IMR-90 (cell line): ENCODE data around the gene TACC2. TPM values are rescaled to one million over a fixed set of nuclear protein-coding genes. Genes with fewer than 3 reads are reported as not detected.

Experiments used
- ATAC-seq: fragments of 200-7000 bp; cut with Tn5 transposase; 2 replicates; pipeline ENCODE4 v1.9.1; 2020; ENCODE audit warnings: low read depth, mild to moderate bottlenecking, moderate library complexity
- BruUV-seq: library from RNA; stranded (reverse); fragments of 400-500 nt; replicated peaks from 2 replicates; lab custom pipeline; 2021; lab: Mats Ljungman, UMichigan
- CTCF ChIA-PET: fragments of 300-600 bp; formaldehyde crosslinking; extraction: SDS; loops from one replicate; lab custom pipeline; 2021; ENCODE audit warnings: antibody characterized with exemption; lab: Yijun Ruan, JAX
- POLR2A ChIA-PET: fragments of 300-600 bp; sonication (Branson Sonifier 250); formaldehyde crosslinking; loops from one replicate; lab custom pipeline; 2022; ENCODE audit warnings: antibody characterized with exemption; ENCODE audit not compliant: unreplicated experiment; lab: Charles Lee
- DNase-seq: peaks from one replicate; pipeline ENCODE4 v3.0.0; 2013
- H2AFZ ChIP-seq: replicated peaks from 2 replicates; pipeline ENCODE3; 2013; ENCODE audit warnings: low read length, mild to moderate bottlenecking; ENCODE audit not compliant: poor library complexity
- H2AK5ac ChIP-seq: 2 replicates; pipeline ENCODE4 v1.6.1; 2013; ENCODE audit warnings: low read depth, low read length, inconsistent platforms
- H2AK9ac ChIP-seq: replicated peaks from 2 replicates; pipeline ENCODE3; 2013; ENCODE audit warnings: mild to moderate bottlenecking, low read depth, low read length, moderate library complexity; ENCODE audit not compliant: poor library complexity
- H2BK120ac ChIP-seq: 2 replicates; pipeline ENCODE4 v1.6.1; 2013; ENCODE audit warnings: low read depth, low read length, inconsistent platforms
- H2BK15ac ChIP-seq: 3 replicates; pipeline ENCODE4 v1.6.1; 2013; ENCODE audit warnings: low read depth, low read length, inconsistent platforms
- H2BK20ac ChIP-seq: 2 replicates; pipeline ENCODE4 v1.6.1; 2013; ENCODE audit warnings: low read depth, mild to moderate bottlenecking, inconsistent platforms, low read length, moderate library complexity
- H2BK5ac ChIP-seq: 2 replicates; pipeline ENCODE4 v1.6.1; 2013; ENCODE audit warnings: mild to moderate bottlenecking, low read depth, low read length, inconsistent platforms; ENCODE audit not compliant: poor library complexity, severe bottlenecking
- H3K14ac ChIP-seq: replicated peaks from 2 replicates; pipeline ENCODE4 v1.6.1; 2013; ENCODE audit warnings: low read depth, low read length, inconsistent platforms
- H3K18ac ChIP-seq: 2 replicates; pipeline ENCODE4 v1.6.1; 2013; ENCODE audit warnings: low read depth, low read length, control low read depth
- H3K23ac ChIP-seq: 2 replicates; pipeline ENCODE4 v1.6.1; 2013; ENCODE audit warnings: low read depth, low read length, inconsistent platforms
- H3K27ac ChIP-seq: 2 replicates; pipeline ENCODE4 v1.5.1; 2013; ENCODE audit warnings: mild to moderate bottlenecking, control low read depth, low read length; ENCODE audit not compliant: insufficient read depth
- H3K27me3 ChIP-seq: 2 replicates; pipeline ENCODE4 v1.6.1; 2013; ENCODE audit warnings: low read length; ENCODE audit not compliant: control insufficient read depth, insufficient read depth
- H3K36me3 ChIP-seq: 2 replicates; pipeline ENCODE4 v1.6.1; 2013; ENCODE audit warnings: low read length, mixed read lengths; ENCODE audit not compliant: control insufficient read depth, insufficient read depth
- H3K4ac ChIP-seq: 2 replicates; pipeline ENCODE4 v1.6.1; 2013; ENCODE audit warnings: low read depth, low read length, inconsistent platforms
- H3K4me1 ChIP-seq: 2 replicates; pipeline ENCODE4 v1.6.1; 2013; ENCODE audit warnings: low read length, mixed read lengths; ENCODE audit not compliant: control insufficient read depth, insufficient read depth
- H3K4me2 ChIP-seq: 2 replicates; pipeline ENCODE4 v1.6.1; 2013; ENCODE audit warnings: low read depth, mild to moderate bottlenecking, control low read depth, low read length, moderate library complexity
- H3K4me3 ChIP-seq: 2 replicates; pipeline ENCODE4 v1.5.1; 2013; ENCODE audit warnings: low read depth, mild to moderate bottlenecking, control low read depth, low read length, moderate library complexity; ENCODE audit not compliant: insufficient read depth
- H3K56ac ChIP-seq: 2 replicates; pipeline ENCODE4 v1.6.1; 2013; ENCODE audit warnings: low read length, inconsistent platforms; ENCODE audit not compliant: insufficient read depth; ENCODE audit errors: extremely low read depth
- H3K79me1 ChIP-seq, 2 experiments: 2 replicates each; pipeline ENCODE4 v1.6.1; 2013; ENCODE audit warnings: low read length in 2 of 2, inconsistent platforms in 1 of 2, low read depth in 1 of 2
- H3K9ac ChIP-seq: 2 replicates; pipeline ENCODE4 v1.6.1; 2013; ENCODE audit warnings: low read depth, low read length, control low read depth
- H3K9me1 ChIP-seq: 2 replicates; pipeline ENCODE4 v1.6.1; 2013; ENCODE audit warnings: low read length, inconsistent platforms; ENCODE audit not compliant: insufficient read depth
- H3K9me3 ChIP-seq: 2 replicates; pipeline ENCODE4 v1.6.1; 2013; ENCODE audit warnings: low read length; ENCODE audit not compliant: control insufficient read depth, insufficient read depth
- H4K20me1 ChIP-seq: 2 replicates; pipeline ENCODE4 v1.6.1; 2013; ENCODE audit warnings: low read length, inconsistent platforms; ENCODE audit not compliant: insufficient read depth
- H4K5ac ChIP-seq: 2 replicates; pipeline ENCODE4 v1.6.1; 2013; ENCODE audit warnings: mild to moderate bottlenecking, low read depth, low read length, control low read depth
- H4K8ac ChIP-seq, 2 experiments: 2 replicates each; pipeline ENCODE4 v1.6.1; 2013; ENCODE audit warnings: low read depth in 2 of 2, low read length in 2 of 2, control low read depth in 1 of 2, inconsistent platforms in 1 of 2
- H4K91ac ChIP-seq: 2 replicates; pipeline ENCODE4 v1.6.1; 2013; ENCODE audit warnings: low read depth, low read length, inconsistent platforms; ENCODE audit not compliant: insufficient read depth
- BHLHE40 ChIP-seq: fragments of 150-350 bp; IDR thresholded peaks from 2 replicates; pipeline ENCODE4 v1.6.1; 2016; ENCODE audit warnings: mild to moderate bottlenecking, low read depth, low read length
- CHD1 ChIP-seq: IDR thresholded peaks from 2 replicates; pipeline ENCODE4 v1.6.1; 2012; ENCODE audit warnings: low read depth, low read length, improper control_type of control experiment
- CTCF ChIP-seq: conservative IDR thresholded peaks from 2 replicates; pipeline ENCODE4 v1.5.1; 2012; ENCODE audit warnings: mild to moderate bottlenecking, low read depth, low read length, improper control_type of control experiment
- MAFK ChIP-seq: IDR thresholded peaks from 2 replicates; pipeline ENCODE4 v1.6.1; 2012; ENCODE audit warnings: low read depth, low read length, improper control_type of control experiment
- MAZ ChIP-seq: IDR thresholded peaks from 2 replicates; pipeline ENCODE4 v1.6.1; 2012; ENCODE audit warnings: low read depth, mild to moderate bottlenecking, low read length, improper control_type of control experiment, moderate library complexity, borderline replicate concordance
- MXI1 ChIP-seq: IDR thresholded peaks from 2 replicates; pipeline ENCODE4 v1.6.1; 2012; ENCODE audit warnings: low read depth, mild to moderate bottlenecking, low read length, moderate library complexity, borderline replicate concordance
- WGBS, 2 experiments: methylation state at CpG; one replicate each; pipeline versions ENCODE4 v1.1.5 to v1.1.7; 2013; ENCODE audit warnings: missing lambda C conversion rate in 2 of 2; ENCODE audit not compliant: insufficient read length in 1 of 2; ENCODE audit errors: extremely low coverage in 2 of 2; 5-methylcytosine and 5-hydroxymethylcytosine counted together
- dilution Hi-C: fragments of 300-500 bp; cut with HindIII; formaldehyde crosslinking; loops from one replicate; pipeline ENCODE4 v1.14.3; 2018; ENCODE audit warnings: low sequenced_read_pairs; ENCODE audit not compliant: unreplicated experiment
- in situ Hi-C: fragments of 300-500 bp; cut with MboI; formaldehyde crosslinking; loops from 3 replicates; pipeline ENCODE4 v1.14.3; 2019; ENCODE audit warnings: low sequenced_read_pairs, inconsistent platforms, mixed read lengths
- intact Hi-C: fragments of 100-400 bp; cut with micrococcal nuclease; formaldehyde crosslinking; loops from 2 replicates; pipeline ENCODE4 v1.10.0; 2022
- polyA plus RNA-seq, 3 experiments: library from polyadenylated mRNA; depleted of rRNA; stranded (reverse); fragments of >200 nt; gene quantifications; 2 replicates each; pipeline ENCODE4 v1.2.3, GENCODE V29; 2012; ENCODE audit warnings: low replicate concordance in 1 of 3
- total RNA-seq: library from RNA; depleted of rRNA; stranded (reverse); fragments of >200 nt; gene quantifications from 2 replicates; pipeline ENCODE4 v1.2.3, GENCODE V29; 2012

The TACC2 gene
- total and polyA plus RNA-seq, 2 of the 4 experiments (the other 2 are of a cell fraction): 2.9 to 15.4 TPM

- Histone ChIP-seq H3K4ac (no peak overlapping the region), H3K56ac (no peak overlapping the region), H4K5ac (no peak overlapping the region), H3K14ac (no peak overlapping the region), H3K36me3 (no peaks in the 10 kb centered on the region; the same call in 1 of the 2 replicates), H3K4me2 (no peak overlapping the region), H2BK5ac (no peak overlapping the region), H3K9me1 (peaks cover 7% of the 10 kb centered on the region; the same call in 1 of the 2 replicates), H3K9me3 (no peaks in the 10 kb centered on the region), H3K18ac (no peak overlapping the region), H3K79me1 (no peaks in the 10 kb centered on the region), H2BK20ac (no peak overlapping the region), H2BK120ac (no peak overlapping the region), H2AFZ (no peak overlapping the region), H3K27me3 (no peaks in the 10 kb centered on the region), H2AK5ac (no peak overlapping the region), H3K9ac (no peak overlapping the region), H3K23ac (no peak overlapping the region), H3K4me1 (peaks cover 3% of the 10 kb centered on the region; the same call in 1 of the 2 replicates), H3K4me3 (no peak overlapping the region), H2BK15ac (no peak overlapping the region), H4K8ac (no peak overlapping the region), H4K20me1 (no peaks in the 10 kb centered on the region), H4K91ac (no peak overlapping the region), H3K27ac (no peak overlapping the region), H2AK9ac (no peak overlapping the region)
- CTCF ChIA-PET: no interaction called here
- intact Hi-C loops: no loop called here
- POLR2A ChIA-PET: no interaction called here
- ATAC-seq (no peak), DNase-seq (no peak)
- in situ Hi-C loops: no loop called here
- dilution Hi-C loops: no loop called here
- TF ChIP-seq CHD1: no peak
- no peak for TF ChIP-seq MAFK
- TF ChIP-seq CTCF: no peak
- TF ChIP-seq MAZ: no peak
- no peak for TF ChIP-seq BHLHE40
- TF ChIP-seq MXI1: no peak
- WGBS, 2 experiments: no CpG with 5 or more reads among the region's 2 CpGs
- no TSS peak for BruUV-seq
These were observed 264.6 kb downstream of the TACC2 start for GRCh38 chr10:122253605-122254004.
